Measurements from ENCODE around the gene SERPINC1. TPM values are rescaled to one million over a fixed set of nuclear protein-coding genes. Genes with fewer than 3 reads are reported as not detected.
A peak's percentile ranks its signal among the peaks of the same experiment; 100 is the strongest.

Gene SERPINC1
- total RNA-seq, 2 donors from 2014 or later = 0.35 to 0.77 TPM

DNA sequence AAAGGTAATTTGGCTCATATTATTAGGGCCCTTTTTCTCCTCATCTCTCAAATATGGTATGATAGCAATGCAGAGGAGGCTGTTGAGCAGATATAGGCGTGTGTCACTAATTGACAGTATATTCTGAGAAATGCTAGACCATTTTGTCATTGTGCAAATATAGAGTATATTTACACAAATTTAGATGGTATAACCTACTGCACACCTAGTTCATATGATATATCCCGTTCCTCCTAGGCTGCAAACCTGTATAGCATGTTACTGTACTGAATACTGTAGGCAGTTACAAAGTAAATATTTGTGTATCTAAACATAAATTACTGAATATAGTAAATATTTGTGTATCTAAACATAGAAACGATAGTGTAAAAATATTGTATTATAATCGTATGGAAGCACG lies 40.4 kb downstream of the SERPINC1 start:
- peaks cover 5% of the 10 kb centered on the region for H3K4me1 Mint-ChIP-seq
- H3K36me3 Mint-ChIP-seq (ENCODE audit: low read depth) = peaks cover 73% of the 10 kb centered on the region
- H3K4me3 Mint-ChIP-seq = no peak overlapping the region
- H3K9me3 Mint-ChIP-seq = no peaks in the 10 kb centered on the region
- ATAC-seq (replicated peaks) = no peak
- no peak overlapping the region for H3K27ac Mint-ChIP-seq
- H3K27me3 Mint-ChIP-seq = no peaks in the 10 kb centered on the region

DNA sequence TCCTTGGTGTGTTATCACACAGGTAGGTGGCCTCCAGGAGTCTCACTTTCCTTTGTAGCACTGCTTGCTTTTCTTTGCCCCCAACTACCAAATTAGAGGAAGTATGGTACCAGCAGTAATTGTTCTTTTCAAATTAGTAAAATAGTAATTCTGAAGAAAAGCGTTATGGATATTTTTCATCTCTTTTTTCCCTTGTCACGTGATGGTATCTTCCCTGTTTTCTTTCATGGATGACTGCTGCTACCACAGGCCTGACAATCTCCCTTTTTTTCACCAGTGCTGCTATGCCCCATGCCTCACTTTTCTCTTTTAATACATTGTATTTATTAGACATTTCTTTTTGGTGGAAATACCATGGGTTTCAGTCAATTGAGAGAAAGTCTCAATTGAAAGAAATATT lies 45.6 kb downstream of the SERPINC1 start:
- peaks cover 65% of the 10 kb centered on the region for H3K36me3 Mint-ChIP-seq (ENCODE audit: low read depth)
- no peak for ATAC-seq (replicated peaks)
- H3K4me1 Mint-ChIP-seq = peaks cover 20% of the 10 kb centered on the region
- no peaks in the 10 kb centered on the region for H3K9me3 Mint-ChIP-seq
- H3K27me3 Mint-ChIP-seq = no peaks in the 10 kb centered on the region
- peak overlapping the region; percentile 88 for H3K4me3 Mint-ChIP-seq
- H3K27ac Mint-ChIP-seq = peak overlapping the region; percentile 97

DNA sequence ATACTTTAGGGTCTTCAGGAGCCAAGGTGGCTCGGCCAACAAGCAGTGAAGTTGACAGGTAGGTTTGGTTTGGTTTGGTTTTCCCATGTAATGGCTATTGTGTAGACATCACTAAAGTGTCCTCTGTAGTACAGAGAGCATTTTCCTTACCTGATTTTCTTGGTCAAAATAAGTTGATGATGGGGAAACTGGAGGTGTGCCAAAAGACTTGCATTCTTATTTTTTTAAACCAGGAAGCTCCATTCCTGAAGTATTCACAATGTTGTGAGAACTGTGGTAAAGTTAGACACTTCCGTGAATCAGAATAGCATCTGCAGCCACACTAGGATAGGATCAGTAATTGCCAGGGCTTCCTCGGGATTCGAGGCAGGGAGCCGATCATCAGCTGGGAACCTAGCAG lies 46.0 kb downstream of the SERPINC1 start:
- H3K4me1 Mint-ChIP-seq = peaks cover 20% of the 10 kb centered on the region

DNA sequence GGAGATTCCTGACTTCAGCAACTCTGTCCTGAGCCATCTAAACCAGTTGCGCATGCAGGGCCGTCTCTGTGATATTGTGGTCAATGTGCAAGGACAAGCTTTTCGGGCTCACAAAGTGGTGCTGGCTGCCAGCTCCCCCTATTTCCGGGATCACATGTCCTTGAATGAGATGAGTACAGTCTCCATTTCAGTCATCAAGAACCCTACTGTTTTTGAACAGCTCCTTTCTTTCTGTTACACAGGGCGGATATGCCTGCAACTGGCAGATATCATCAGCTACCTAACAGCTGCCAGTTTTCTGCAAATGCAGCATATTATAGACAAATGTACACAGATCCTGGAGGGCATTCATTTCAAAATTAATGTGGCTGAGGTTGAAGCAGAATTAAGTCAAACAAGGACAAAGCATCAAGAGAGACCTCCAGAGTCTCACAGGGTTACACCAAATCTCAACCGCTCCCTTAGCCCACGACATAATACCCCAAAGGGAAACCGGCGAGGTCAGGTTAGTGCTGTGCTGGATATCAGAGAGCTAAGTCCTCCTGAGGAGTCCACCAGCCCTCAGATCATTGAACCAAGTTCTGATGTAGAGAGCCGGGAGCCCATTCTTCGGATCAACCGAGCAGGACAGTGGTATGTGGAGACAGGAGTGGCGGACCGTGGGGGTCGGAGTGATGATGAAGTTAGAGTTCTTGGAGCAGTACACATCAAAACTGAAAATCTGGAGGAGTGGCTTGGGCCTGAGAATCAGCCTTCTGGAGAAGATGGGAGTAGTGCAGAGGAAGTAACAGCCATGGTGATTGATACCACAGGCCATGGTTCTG lies 46.7 kb downstream of the SERPINC1 start:
- peak; percentile 30 for ATAC-seq (replicated peaks)
- Mint-ChIP-seq H3K27ac (peak overlapping the region; percentile 97), H3K27me3 (no peaks in the 10 kb centered on the region), H3K4me1 (peaks cover 21% of the 10 kb centered on the region), H3K9me3 (no peaks in the 10 kb centered on the region), H3K36me3 (ENCODE audit: low read depth) (peaks cover 65% of the 10 kb centered on the region), H3K4me3 (peak overlapping the region; percentile 88)

More for the DNA sequence above, 46.0 kb downstream of the SERPINC1 start:
- no peak for ATAC-seq (replicated peaks)
- H3K27ac Mint-ChIP-seq = peak overlapping the region; percentile 97
- H3K27me3 Mint-ChIP-seq = no peaks in the 10 kb centered on the region
- H3K36me3 Mint-ChIP-seq (ENCODE audit: low read depth) = peaks cover 65% of the 10 kb centered on the region
- H3K4me3 Mint-ChIP-seq = peak overlapping the region; percentile 88
- H3K9me3 Mint-ChIP-seq = no peaks in the 10 kb centered on the region

DNA sequence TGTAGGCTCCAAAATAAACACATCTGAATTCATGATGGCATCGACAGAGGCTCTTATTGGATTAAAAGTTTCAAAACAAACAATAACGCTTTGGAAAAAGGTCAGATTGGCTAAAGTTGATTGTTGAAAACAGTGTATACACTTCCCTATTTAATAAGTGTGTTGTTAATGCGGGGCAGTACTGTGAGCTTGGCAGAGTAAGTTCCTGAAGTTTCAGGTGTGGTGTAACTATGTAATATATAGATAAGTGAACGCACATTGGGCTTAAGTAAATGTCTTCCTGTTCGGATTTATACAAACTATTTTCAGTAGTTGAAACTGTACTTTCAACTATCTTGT lies 48.1 kb downstream of the SERPINC1 start:
- H3K27ac Mint-ChIP-seq = peak overlapping the region; percentile 93
- peak overlapping the region; percentile 88 for H3K4me3 Mint-ChIP-seq
- H3K4me1 Mint-ChIP-seq = peaks cover 34% of the 10 kb centered on the region
- peaks cover 72% of the 10 kb centered on the region for H3K36me3 Mint-ChIP-seq (ENCODE audit: low read depth)
- no peaks in the 10 kb centered on the region for H3K27me3 Mint-ChIP-seq
- H3K9me3 Mint-ChIP-seq = no peaks in the 10 kb centered on the region
- no peak for ATAC-seq (replicated peaks)

DNA sequence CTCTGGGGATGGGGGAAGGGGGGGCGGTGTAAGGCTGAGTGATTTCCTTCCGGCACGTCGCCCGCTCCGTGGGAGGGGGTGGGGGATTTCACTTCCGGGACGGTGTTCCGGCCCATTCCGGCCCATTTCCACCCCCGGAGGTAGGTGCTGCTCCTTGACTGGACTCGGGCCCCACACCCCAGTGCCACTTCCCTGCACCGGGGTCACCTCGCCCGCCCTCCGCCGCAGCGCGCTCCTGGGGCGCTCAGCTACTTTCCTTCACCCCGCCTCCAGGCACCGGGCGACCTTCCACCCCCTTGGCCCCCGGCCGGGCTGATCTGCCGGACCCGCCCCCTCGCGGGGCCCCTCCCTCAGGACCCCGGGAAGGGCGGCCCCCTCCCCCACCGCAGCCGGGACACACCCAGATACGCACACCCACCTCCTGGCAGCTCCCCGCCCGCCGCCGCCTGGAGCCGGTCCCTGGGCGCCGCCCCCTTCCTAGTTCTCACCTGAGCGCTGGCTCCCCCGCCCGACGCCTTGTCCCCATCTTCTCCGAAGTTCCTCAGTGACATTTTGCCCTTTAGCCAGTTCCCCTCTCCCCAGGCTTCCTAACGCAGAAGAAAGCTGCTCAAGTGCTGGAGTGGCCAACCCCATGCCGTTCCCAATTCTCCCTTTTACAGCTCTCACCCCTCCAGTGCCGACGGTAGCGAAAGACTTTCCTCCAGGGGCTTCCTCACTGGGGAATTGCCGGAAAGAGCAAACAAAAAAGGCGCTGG lies 48.7 kb downstream of the SERPINC1 start, which contains the start of gene ZBTB37:
ZBTB37 (plus strand) TSS at position 115 of the 755 bp plus-strand sequence. CDS start 1,846 bp downstream, outside the sequence.
- Mint-ChIP-seq H3K4me1 (peaks cover 38% of the 10 kb centered on the region), H3K36me3 (ENCODE audit: low read depth) (peaks cover 72% of the 10 kb centered on the region), H3K9me3 (no peaks in the 10 kb centered on the region), H3K4me3 (peak within 1 kb of the TSS; percentile 88), H3K27me3 (no peaks in the 10 kb centered on the region), H3K27ac (peak within 1 kb of the TSS; percentile 93)
- ATAC-seq (replicated peaks) = peak; percentile 69

DNA sequence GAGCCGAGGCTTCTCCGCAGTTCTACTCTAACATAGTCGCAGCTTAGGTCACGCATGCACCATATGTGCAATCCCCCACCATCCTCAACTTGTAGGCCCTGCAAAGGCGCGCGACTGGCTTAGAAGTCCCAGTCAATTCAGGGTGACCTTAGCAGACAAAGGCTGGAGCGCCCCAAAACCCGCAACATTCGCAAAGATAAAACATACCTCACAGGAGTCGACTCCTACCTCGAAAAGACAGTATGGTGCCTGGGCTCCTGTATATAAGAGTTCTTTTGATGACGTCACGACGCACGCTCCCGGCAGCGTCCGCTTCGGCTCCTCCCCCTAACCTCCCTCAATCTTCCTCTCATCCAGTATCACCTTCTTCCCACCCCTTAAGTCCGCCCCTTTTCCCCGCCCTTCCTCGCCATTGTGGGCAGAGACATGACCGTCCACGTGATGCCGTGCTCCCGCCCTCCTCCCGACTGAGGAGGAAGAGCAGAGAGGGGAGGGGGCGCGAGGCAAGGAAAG lies 49.3 kb downstream of the SERPINC1 start, which contains the start of gene GAS5:
GAS5 (minus strand) TSS at position 237 of the 513 bp plus-strand sequence.
- no peaks in the 10 kb centered on the region for H3K9me3 Mint-ChIP-seq
- peaks cover 72% of the 10 kb centered on the region for H3K36me3 Mint-ChIP-seq (ENCODE audit: low read depth)
- H3K4me1 Mint-ChIP-seq = peaks cover 38% of the 10 kb centered on the region
- H3K27me3 Mint-ChIP-seq = no peaks in the 10 kb centered on the region
- peak within 1 kb of the TSS; percentile 93 for H3K27ac Mint-ChIP-seq
- peak within 1 kb of the TSS; percentile 88 for H3K4me3 Mint-ChIP-seq
- ATAC-seq (replicated peaks) = peak; percentile 83

DNA sequence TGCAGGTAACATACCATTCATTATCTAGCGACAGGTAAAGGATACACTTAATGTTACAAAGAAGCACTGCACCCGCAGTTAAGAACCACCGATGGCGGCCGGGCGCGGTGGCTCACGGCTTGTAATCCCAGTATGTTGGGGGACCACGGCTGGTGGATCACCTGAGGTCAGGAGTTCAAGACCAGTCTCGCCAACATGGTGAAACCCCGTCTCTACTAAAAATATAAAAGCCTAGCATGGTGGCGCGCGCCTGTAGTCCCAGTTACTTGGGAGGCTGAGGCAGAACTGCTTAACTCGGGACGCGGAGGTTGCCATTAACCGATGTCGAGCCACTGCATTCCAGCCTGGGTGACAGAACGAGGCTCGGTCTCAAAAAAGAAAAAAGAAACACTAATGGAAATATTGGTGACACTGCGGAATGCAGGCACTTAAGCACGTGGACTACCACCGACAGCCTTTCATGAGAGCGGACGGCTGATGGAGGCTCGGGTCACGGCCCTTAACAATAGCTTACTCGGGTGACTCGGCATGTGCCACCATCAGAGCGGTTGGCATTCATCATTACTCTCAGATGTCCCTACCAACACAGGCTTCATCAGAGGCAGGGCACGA lies 49.9 kb downstream of the SERPINC1 start:
- H3K4me3 Mint-ChIP-seq = peak overlapping the region; percentile 88
- H3K27ac Mint-ChIP-seq = peak overlapping the region; percentile 93
- peak; percentile 0 for ATAC-seq (replicated peaks)
- H3K9me3 Mint-ChIP-seq = no peaks in the 10 kb centered on the region
- peaks cover 34% of the 10 kb centered on the region for H3K4me1 Mint-ChIP-seq
- H3K36me3 Mint-ChIP-seq (ENCODE audit: low read depth) = peaks cover 73% of the 10 kb centered on the region
- H3K27me3 Mint-ChIP-seq = no peaks in the 10 kb centered on the region

DNA sequence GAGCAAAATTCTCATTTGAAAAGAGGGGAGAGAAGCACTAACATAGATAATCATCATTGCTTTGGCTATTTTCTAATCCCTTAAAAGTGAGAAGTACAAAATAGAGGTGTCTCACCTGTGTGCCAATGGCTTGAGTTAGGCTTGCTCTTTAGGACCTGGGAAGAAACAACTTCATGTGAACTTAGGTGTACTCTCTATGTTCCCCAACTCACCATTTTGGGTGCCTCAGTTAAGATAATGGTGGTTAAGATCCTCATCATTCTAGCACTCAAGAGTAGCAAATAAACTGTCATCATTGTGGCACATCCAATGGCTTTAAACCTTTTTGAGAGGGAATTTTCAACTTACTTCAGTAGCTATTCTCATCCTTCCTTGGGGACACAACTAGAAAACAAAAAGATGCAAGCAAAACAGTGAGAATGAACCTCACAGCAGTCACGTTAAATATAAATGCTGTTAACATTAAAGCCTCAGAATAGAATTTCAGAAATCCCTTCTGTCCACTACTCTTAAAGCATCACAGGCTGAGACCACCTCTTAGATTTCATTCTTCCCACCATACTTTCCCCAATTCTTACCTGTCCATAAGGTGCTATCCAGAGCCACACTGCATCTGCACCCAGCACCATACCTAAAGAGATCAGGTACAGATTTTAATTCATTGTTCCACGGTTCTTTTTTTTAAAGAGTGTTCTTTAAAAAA lies 50.6 kb downstream of the SERPINC1 start:
- peak overlapping the region; percentile 88 for H3K4me3 Mint-ChIP-seq
- no peaks in the 10 kb centered on the region for H3K9me3 Mint-ChIP-seq
- H3K4me1 Mint-ChIP-seq = peaks cover 31% of the 10 kb centered on the region
- ATAC-seq (replicated peaks) = no peak
- H3K36me3 Mint-ChIP-seq (ENCODE audit: low read depth) = peaks cover 78% of the 10 kb centered on the region
- H3K27me3 Mint-ChIP-seq = no peaks in the 10 kb centered on the region
- H3K27ac Mint-ChIP-seq = peak overlapping the region; percentile 93

DNA sequence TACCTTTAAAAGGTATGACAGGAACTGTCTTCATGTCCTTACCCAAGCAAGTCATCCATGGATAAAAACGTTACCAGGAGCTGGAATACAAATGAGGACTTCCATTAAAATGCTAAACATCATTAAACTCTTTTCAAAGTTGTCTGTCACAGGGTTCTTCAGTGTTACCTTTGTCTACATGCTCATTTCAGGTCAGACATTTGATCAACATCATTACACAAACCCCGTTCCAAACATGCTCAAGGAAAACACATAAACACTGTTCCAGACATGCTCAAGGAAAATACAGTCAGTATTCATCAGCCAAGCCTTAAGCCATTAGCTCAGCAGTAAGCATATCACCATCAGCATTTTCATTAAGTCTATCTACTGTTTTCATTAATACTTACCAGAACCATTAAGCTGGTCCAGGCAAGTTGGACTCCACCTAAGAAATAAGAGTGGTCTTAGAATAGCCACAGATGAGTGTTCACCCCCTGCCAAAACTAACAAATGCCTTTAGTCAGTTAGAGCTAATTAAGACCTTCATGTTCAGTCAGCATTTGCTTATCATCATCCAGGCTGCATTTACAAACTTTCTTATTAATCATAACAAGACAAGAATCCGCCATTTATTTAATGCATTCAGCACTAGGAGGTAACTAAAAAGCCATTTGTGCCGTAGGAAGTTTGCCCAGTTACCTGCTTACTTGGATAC lies 51.5 kb downstream of the SERPINC1 start:
- Mint-ChIP-seq H3K36me3 (ENCODE audit: low read depth) (peaks cover 78% of the 10 kb centered on the region), H3K4me1 (peaks cover 23% of the 10 kb centered on the region)

DNA sequence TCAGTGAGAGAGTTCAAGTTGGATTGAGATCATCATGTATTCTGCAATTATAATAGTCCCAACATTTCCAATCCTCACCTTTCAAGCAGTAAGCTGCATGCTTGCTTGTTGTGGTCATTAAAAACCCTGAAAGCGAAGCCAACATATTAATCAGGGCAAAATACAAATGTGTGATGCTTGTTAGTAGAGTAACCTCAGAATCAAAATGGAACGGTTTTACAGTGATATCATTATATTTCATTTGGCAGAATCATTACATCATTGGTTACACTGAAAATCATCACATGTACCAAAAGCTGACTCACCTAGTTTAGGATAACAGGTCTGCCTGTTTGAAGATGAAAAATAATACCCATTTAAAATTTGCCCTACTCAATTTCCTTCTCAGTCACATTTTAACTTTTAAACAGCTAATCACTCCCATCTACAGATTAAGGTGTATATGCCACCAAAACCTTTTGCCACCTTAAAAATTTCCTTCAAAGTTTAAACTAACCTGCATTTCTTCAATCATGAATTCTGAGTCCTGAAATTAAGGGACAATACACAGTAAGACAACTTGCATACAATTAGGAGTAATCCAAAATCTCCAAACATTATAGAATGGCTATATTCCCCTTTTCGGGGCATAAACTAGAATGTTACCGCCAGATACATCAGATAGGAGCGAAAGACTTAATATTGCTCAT lies 52.8 kb downstream of the SERPINC1 start:
- Mint-ChIP-seq H3K9me3 (no peaks in the 10 kb centered on the region), H3K27me3 (no peaks in the 10 kb centered on the region), H3K4me1 (peaks cover 18% of the 10 kb centered on the region), H3K27ac (peak overlapping the region; percentile 93), H3K4me3 (peak overlapping the region; percentile 88), H3K36me3 (ENCODE audit: low read depth) (peaks cover 86% of the 10 kb centered on the region)
- no peak for ATAC-seq (replicated peaks)

More for the DNA sequence above, 51.5 kb downstream of the SERPINC1 start:
- Mint-ChIP-seq H3K9me3 (no peaks in the 10 kb centered on the region), H3K27ac (peak overlapping the region; percentile 93), H3K27me3 (no peaks in the 10 kb centered on the region), H3K4me3 (peak overlapping the region; percentile 88)
- no peak for ATAC-seq (replicated peaks)

DNA sequence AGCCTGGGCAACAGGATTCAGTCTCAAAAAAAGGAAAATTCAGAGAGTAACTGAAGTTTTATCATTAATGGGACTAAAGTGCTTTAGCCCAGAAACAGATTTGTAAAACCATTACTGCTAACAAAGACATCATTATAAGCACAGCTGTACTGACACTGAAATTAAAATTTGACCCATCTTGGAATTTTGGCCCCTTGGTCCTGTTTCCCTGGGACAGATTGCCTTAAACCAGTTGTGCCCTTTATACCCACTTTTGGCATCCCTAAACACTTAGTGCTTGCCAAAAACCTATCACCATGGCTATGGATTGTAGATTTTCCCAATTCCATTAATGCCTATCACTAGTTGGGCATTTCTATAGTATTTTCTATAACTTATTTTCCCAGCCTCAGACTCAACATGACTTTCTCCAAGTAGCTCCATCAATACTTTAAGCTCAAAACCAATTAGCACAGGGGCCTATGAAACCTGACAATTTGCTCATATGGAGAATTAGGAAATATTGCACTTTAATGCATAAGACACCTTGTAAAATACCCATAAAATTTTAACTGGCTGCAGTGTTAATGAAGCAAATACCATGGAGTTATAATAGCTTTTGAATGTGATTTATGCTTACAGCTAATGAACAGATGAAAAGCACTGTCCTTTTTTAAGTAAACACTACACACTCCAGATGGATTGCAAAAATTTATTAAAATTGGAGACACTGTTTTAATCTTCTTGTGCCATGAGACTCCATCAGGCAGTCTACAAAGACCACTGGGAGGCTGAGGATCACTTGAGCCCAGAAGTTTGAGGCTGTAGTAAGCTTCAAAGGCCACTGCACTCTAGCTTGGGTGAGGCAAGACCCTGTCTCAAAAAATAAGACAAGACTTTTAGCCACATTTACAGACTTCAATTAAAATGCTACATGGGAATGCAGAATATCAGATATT lies 53.6 kb downstream of the SERPINC1 start:
- Mint-ChIP-seq H3K36me3 (ENCODE audit: low read depth) (peaks cover 91% of the 10 kb centered on the region), H3K4me3 (peak overlapping the region; percentile 88), H3K9me3 (no peaks in the 10 kb centered on the region), H3K27ac (peak overlapping the region; percentile 93), H3K4me1 (peaks cover 18% of the 10 kb centered on the region), H3K27me3 (no peaks in the 10 kb centered on the region)
- no peak for ATAC-seq (replicated peaks)

Data from activated T-helper 17 cell treated with anti-CD3 and anti-CD28 coated beads, Interleukin-2, amount 50 U/mL, for 72 hours (primary cell).